ENCODE measurements around the gene LPO. TPM values are rescaled to one million over a fixed set of nuclear protein-coding genes. Genes with fewer than 3 reads are reported as not detected.

Gene LPO
- total and polyA plus RNA-seq, 9 of the 15 experiments (the other 6 are each of a cell fraction or from before 2014, with no cell fraction given), result 0.07 to 0.11 TPM; not detected in 7

DNA sequence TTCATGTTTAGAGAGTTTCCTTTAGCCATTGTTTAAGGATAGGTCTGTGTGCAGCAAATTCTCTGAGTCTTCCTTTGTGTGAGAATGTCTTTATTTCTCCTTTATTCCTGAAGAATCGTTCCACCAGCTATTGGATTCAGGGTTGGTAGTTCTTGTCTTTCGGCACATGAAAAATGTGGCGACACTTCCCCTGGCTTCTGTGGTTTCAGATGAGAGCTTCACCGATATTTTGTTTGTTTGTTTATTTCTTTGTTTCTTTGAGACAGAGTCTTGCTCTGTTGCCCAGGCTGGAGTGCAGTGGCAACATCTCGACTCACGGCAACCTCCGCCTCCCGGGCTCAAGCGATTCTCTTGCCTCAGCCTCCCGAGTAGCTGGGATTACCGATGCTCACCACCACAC lies 23.8 kb downstream of the LPO start:
- in situ Hi-C loops (cut with MboI) (no loop called here), intact Hi-C loops (cut with micrococcal nuclease) (no loop called here)
- H3K4me3 ChIP-seq, result no peak overlapping the region
- no peaks in the 10 kb centered on the region for H4K20me1 ChIP-seq (replicated peaks; ENCODE audit: control insufficient read depth, insufficient read depth, low read length)
- H3K9me3 ChIP-seq (replicated peaks; ENCODE audit: control insufficient read depth, insufficient read depth, low read depth, low read length), result no peaks in the 10 kb centered on the region
- ATAC-seq (no peak), DNase-seq (ENCODE audit: extremely low read depth in 1 of 4, low spot score in 3 of 4) (no peak), FAIRE-seq (no peak)
- H3K9me1 ChIP-seq (ENCODE audit: control insufficient read depth, insufficient read depth, low read length), result no peaks in the 10 kb centered on the region
- H3K36me3 ChIP-seq (ENCODE audit: control insufficient read depth, insufficient read depth, low read length), result no peaks in the 10 kb centered on the region
- peaks cover 35 to 42% of the 10 kb centered on the region in 2 experiments for H3K27me3 ChIP-seq (ENCODE audit: control insufficient read depth in 2 of 2, insufficient read depth in 2 of 2, low read length in 2 of 2)
- POLR2A ChIA-PET, result no interaction called here
- no peak for TF ChIP-seq ZSCAN29 (IDR thresholded peaks at IDR 0.05)
- TF ChIP-seq CBX8 (IDR thresholded peaks at IDR 0.05; ENCODE audit: borderline replicate concordance, extremely low read depth, low read depth, low read length, poor library complexity, severe bottlenecking), result peak; percentile 85
- no peak overlapping the region for H3K27ac ChIP-seq (ENCODE audit: extremely low read depth, low read depth, low read length)
- H3K9ac ChIP-seq (ENCODE audit: insufficient read depth in 1 of 2, low read depth in 2 of 2, low read length in 2 of 2), result no peak overlapping the region
- no peak overlapping the region for H3K4me2 ChIP-seq (ENCODE audit: insufficient read depth, low read length)
- no TSS peak for BruUV-seq (replicated peaks)
- 4% methylated on average over 11 of the region's 11 CpGs for WGBS (ENCODE audit: insufficient coverage, low coverage, missing lambda C conversion rate)
- CTCF ChIA-PET (ENCODE audit: low intra/inter-chr PET ratio), result no interaction called here
- no peak overlapping the region for H2AFZ ChIP-seq (ENCODE audit: low read depth, low read length)
- no peaks in the 10 kb centered on the region for H3K79me2 ChIP-seq (ENCODE audit: control insufficient read depth, insufficient read depth, low read length)
- no peaks in the 10 kb centered on the region for H3K4me1 ChIP-seq (replicated peaks in 1 of 2; ENCODE audit: control insufficient read depth in 2 of 2, insufficient read depth in 2 of 2, low read length in 2 of 2)

DNA sequence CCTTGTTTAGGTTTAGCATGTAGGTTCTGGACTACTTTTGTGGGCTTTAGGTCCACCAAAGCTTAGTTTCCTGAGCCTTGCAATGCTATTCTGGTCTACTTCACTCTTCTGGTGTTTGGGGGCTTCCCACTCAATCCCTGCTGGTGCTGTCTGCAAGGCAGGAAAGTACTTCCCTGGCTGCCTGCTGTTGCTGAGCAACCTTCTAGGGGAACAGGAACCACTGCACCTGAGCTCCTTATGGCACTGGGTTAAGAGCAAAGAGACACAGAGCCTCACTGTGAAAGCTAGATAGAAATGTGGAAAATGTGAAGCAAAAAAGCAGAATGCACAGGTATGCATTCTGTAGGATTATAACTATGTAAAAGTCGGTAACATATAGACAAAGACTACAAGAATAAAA lies 25.4 kb downstream of the LPO start:
- no peak for FAIRE-seq
- 0% methylated on average over 1 of the region's 1 CpG for WGBS (ENCODE audit: insufficient coverage, low coverage, missing lambda C conversion rate)
- H3K9ac ChIP-seq (ENCODE audit: insufficient read depth in 1 of 2, low read depth in 2 of 2, low read length in 2 of 2), result no peak overlapping the region
- no peaks in the 10 kb centered on the region for H3K9me3 ChIP-seq (replicated peaks; ENCODE audit: control insufficient read depth, insufficient read depth, low read depth, low read length)
- peaks cover 38 to 54% of the 10 kb centered on the region in 2 experiments for H3K27me3 ChIP-seq (ENCODE audit: control insufficient read depth in 2 of 2, insufficient read depth in 2 of 2, low read length in 2 of 2)
- no peak for DNase-seq (ENCODE audit: extremely low read depth in 1 of 4, low spot score in 3 of 4)
- H2AFZ ChIP-seq (ENCODE audit: low read depth, low read length), result no peak overlapping the region
- in situ Hi-C loops (cut with MboI) (no loop called here), intact Hi-C loops (cut with micrococcal nuclease) (no loop called here)
- ChIA-PET POLR2A (interaction anchor here (1.4 kb wide), 1 partner anchor 16 kb away, joined by 6 read pairs; no protein-coding TSS in a partner anchor), CTCF (ENCODE audit: low intra/inter-chr PET ratio) (interaction anchor here (0.7 kb wide), 1 partner anchor 38 kb away, joined by 3 read pairs; no protein-coding TSS in a partner anchor)
- no peaks in the 10 kb centered on the region for H3K9me1 ChIP-seq (ENCODE audit: control insufficient read depth, insufficient read depth, low read length)
- no TSS peak for BruUV-seq (replicated peaks)
- no peak overlapping the region for H3K27ac ChIP-seq (ENCODE audit: extremely low read depth, low read depth, low read length)
- no peaks in the 10 kb centered on the region for H3K79me2 ChIP-seq (ENCODE audit: control insufficient read depth, insufficient read depth, low read length)
- H3K4me2 ChIP-seq (ENCODE audit: insufficient read depth, low read length), result no peak overlapping the region
- no peaks in the 10 kb centered on the region for H3K36me3 ChIP-seq (ENCODE audit: control insufficient read depth, insufficient read depth, low read length)
- H3K4me1 ChIP-seq (replicated peaks in 1 of 2; ENCODE audit: control insufficient read depth in 2 of 2, insufficient read depth in 2 of 2, low read length in 2 of 2), result no peaks in the 10 kb centered on the region
- ATAC-seq, result no peak
- H4K20me1 ChIP-seq (replicated peaks; ENCODE audit: control insufficient read depth, insufficient read depth, low read length), result no peaks in the 10 kb centered on the region
- H3K4me3 ChIP-seq, result no peak overlapping the region
- TF ChIP-seq MAFK (IDR thresholded peaks at IDR 0.05; ENCODE audit: low read length), result no peak
- no peak for TF ChIP-seq CEBPG (CRISPR knock-in tag; IDR thresholded peaks at IDR 0.05)
- no peak for TF ChIP-seq CEBPG (tag; conservative IDR thresholded peaks at IDR 0.05 in 1 of 2, IDR thresholded peaks at IDR 0.05 in 1 of 2)
- no peak for TF ChIP-seq ZNF3 (CRISPR knock-in tag; IDR thresholded peaks at IDR 0.05)
- TF ChIP-seq ASH1L (IDR thresholded peaks at IDR 0.05; ENCODE audit: borderline replicate concordance, low read depth, partially characterized antibody), result no peak
- TF ChIP-seq GTF2F1 (IDR thresholded peaks at IDR 0.05; ENCODE audit: low read depth, low read length), result no peak
- TF ChIP-seq ZC3H8 (IDR thresholded peaks at IDR 0.05), result no peak
- TF ChIP-seq ZNF695 (CRISPR knock-in tag; IDR thresholded peaks at IDR 0.05), result no peak
- TF ChIP-seq, protein P1, sequence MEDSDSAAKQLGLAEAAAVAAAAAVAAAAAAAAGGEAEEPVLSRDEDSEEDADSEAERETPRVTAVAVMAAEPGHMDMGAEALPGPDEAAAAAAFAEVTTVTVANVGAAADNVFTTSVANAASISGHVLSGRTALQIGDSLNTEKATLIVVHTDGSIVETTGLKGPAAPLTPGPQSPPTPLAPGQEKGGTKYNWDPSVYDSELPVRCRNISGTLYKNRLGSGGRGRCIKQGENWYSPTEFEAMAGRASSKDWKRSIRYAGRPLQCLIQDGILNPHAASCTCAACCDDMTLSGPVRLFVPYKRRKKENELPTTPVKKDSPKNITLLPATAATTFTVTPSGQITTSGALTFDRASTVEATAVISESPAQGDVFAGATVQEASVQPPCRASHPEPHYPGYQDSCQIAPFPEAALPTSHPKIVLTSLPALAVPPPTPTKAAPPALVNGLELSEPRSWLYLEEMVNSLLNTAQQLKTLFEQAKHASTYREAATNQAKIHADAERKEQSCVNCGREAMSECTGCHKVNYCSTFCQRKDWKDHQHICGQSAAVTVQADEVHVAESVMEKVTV (CRISPR knock-in tag; IDR thresholded peaks at IDR 0.05), result no peak
- TF ChIP-seq, protein P2, sequence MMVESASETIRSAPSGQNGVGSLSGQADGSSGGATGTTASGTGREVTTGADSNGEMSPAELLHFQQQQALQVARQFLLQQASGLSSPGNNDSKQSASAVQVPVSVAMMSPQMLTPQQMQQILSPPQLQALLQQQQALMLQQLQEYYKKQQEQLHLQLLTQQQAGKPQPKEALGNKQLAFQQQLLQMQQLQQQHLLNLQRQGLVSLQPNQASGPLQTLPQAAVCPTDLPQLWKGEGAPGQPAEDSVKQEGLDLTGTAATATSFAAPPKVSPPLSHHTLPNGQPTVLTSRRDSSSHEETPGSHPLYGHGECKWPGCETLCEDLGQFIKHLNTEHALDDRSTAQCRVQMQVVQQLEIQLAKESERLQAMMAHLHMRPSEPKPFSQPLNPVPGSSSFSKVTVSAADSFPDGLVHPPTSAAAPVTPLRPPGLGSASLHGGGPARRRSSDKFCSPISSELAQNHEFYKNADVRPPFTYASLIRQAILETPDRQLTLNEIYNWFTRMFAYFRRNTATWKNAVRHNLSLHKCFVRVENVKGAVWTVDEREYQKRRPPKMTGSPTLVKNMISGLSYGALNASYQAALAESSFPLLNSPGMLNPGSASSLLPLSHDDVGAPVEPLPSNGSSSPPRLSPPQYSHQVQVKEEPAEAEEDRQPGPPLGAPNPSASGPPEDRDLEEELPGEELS (CRISPR knock-in tag; IDR thresholded peaks at IDR 0.05; ENCODE audit: borderline replicate concordance), result no peak
- no peak for TF ChIP-seq CXXC5 (CRISPR knock-in tag; IDR thresholded peaks at IDR 0.05)
- no peak for TF ChIP-seq ZNF224 (CRISPR knock-in tag; IDR thresholded peaks at IDR 0.05)

Measured in K562 (cell line).